Measurements from ENCODE around the gene AKAP1. TPM values are rescaled to one million over a fixed set of nuclear protein-coding genes. Genes with fewer than 3 reads are reported as not detected.

AKAP1 gene
- total and polyA plus RNA-seq, 2 donors (not counting 1 experiment from before 2014, with no cell fraction given) = 4.8 to 9.1 TPM

DNA sequence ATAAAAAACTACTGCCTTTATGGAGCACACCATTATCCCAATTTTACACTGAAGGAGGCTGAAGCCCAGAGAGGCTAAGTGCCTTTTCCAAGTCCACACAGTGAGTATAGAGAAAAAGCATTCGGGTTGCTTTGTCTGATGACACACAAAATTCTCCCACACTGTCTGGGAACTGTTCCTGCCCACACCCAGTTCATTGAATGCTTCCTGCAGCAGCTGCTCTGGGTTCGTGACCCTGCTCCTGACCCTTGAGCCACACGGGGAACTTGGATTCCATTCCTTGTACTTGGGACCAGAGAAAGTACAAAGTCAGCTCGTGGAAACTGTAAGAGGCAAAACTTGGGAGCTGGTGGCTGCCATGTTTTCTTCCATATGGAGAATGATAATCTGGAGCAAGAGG is 57.9 kb downstream of the AKAP1 start:
- H3K9me3 ChIP-seq (ENCODE audit: control insufficient read depth, insufficient read depth, low read depth, low read length) = no peaks in the 10 kb centered on the region
- TF ChIP-seq, protein P1, sequence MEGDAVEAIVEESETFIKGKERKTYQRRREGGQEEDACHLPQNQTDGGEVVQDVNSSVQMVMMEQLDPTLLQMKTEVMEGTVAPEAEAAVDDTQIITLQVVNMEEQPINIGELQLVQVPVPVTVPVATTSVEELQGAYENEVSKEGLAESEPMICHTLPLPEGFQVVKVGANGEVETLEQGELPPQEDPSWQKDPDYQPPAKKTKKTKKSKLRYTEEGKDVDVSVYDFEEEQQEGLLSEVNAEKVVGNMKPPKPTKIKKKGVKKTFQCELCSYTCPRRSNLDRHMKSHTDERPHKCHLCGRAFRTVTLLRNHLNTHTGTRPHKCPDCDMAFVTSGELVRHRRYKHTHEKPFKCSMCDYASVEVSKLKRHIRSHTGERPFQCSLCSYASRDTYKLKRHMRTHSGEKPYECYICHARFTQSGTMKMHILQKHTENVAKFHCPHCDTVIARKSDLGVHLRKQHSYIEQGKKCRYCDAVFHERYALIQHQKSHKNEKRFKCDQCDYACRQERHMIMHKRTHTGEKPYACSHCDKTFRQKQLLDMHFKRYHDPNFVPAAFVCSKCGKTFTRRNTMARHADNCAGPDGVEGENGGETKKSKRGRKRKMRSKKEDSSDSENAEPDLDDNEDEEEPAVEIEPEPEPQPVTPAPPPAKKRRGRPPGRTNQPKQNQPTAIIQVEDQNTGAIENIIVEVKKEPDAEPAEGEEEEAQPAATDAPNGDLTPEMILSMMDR (conservative IDR thresholded peaks at IDR 0.05 in 1 of 2, IDR thresholded peaks at IDR 0.05 in 1 of 2; ENCODE audit: low read depth in 1 of 2, low read length in 2 of 2) = no peak
- TF ChIP-seq EZH2 (IDR thresholded peaks at IDR 0.05; ENCODE audit: low read length, missing control alignments) = no peak
- no peak overlapping the region for H3K4me2 ChIP-seq (ENCODE audit: extremely low read depth, insufficient read depth, low read length)
- H3K4me1 ChIP-seq (ENCODE audit: control insufficient read depth, extremely low read depth, insufficient read depth, low read length) = no peaks in the 10 kb centered on the region
- no peaks in the 10 kb centered on the region for H4K20me1 ChIP-seq (ENCODE audit: control insufficient read depth, extremely low read depth, insufficient read depth, low read length)
- H3K27ac ChIP-seq (ENCODE audit: insufficient read depth, low read length) = no peak overlapping the region
- no peaks in the 10 kb centered on the region for H3K36me3 ChIP-seq (ENCODE audit: control insufficient read depth, insufficient read depth, low read length)
- peak; percentile 54 to 65 for DNase-seq (ENCODE audit: low read depth in 2 of 2)
- no peak overlapping the region for H3K4me3 ChIP-seq (replicated peaks in 1 of 4; ENCODE audit: control extremely low read depth in 1 of 4, insufficient read depth in 1 of 4, low read depth in 3 of 4, low read length in 4 of 4)
- H3K9ac ChIP-seq (ENCODE audit: insufficient read depth, low read length) = no peak overlapping the region
- H3K27me3 ChIP-seq (ENCODE audit: control insufficient read depth, insufficient read depth, low read length) = no peaks in the 10 kb centered on the region
- H2AFZ ChIP-seq (ENCODE audit: low read length) = no peak overlapping the region
- no peaks in the 10 kb centered on the region for H3K79me2 ChIP-seq (ENCODE audit: control insufficient read depth, insufficient read depth, low read length)

GRCh38 chr17:57143361-57143760 is 58.3 kb downstream of the AKAP1 start:
- TF ChIP-seq, protein P1 (conservative IDR thresholded peaks at IDR 0.05 in 1 of 2, IDR thresholded peaks at IDR 0.05 in 1 of 2; ENCODE audit: low read depth in 1 of 2, low read length in 2 of 2) = no peak
- no peak for TF ChIP-seq EZH2 (IDR thresholded peaks at IDR 0.05; ENCODE audit: low read length, missing control alignments)
- no peak overlapping the region for H3K9ac ChIP-seq (ENCODE audit: insufficient read depth, low read length)
- no peaks in the 10 kb centered on the region for H3K27me3 ChIP-seq (ENCODE audit: control insufficient read depth, insufficient read depth, low read length)
- H4K20me1 ChIP-seq (ENCODE audit: control insufficient read depth, extremely low read depth, insufficient read depth, low read length) = no peaks in the 10 kb centered on the region
- H3K4me1 ChIP-seq (ENCODE audit: control insufficient read depth, extremely low read depth, insufficient read depth, low read length) = no peaks in the 10 kb centered on the region
- H2AFZ ChIP-seq (ENCODE audit: low read length) = no peak overlapping the region
- DNase-seq (ENCODE audit: low read depth in 2 of 2) = peak in 1 of 2 donors; percentile 24
- no peaks in the 10 kb centered on the region for H3K79me2 ChIP-seq (ENCODE audit: control insufficient read depth, insufficient read depth, low read length)
- H3K27ac ChIP-seq (ENCODE audit: insufficient read depth, low read length) = no peak overlapping the region
- H3K4me2 ChIP-seq (ENCODE audit: extremely low read depth, insufficient read depth, low read length) = no peak overlapping the region
- no peak overlapping the region for H3K4me3 ChIP-seq (replicated peaks in 1 of 4; ENCODE audit: control extremely low read depth in 1 of 4, insufficient read depth in 1 of 4, low read depth in 3 of 4, low read length in 4 of 4)
- no peaks in the 10 kb centered on the region for H3K36me3 ChIP-seq (ENCODE audit: control insufficient read depth, insufficient read depth, low read length)
- no peaks in the 10 kb centered on the region for H3K9me3 ChIP-seq (ENCODE audit: control insufficient read depth, insufficient read depth, low read depth, low read length)

GRCh38 chr17:57143919-57144318 is 58.9 kb downstream of the AKAP1 start:
- no peaks in the 10 kb centered on the region for H3K4me1 ChIP-seq (ENCODE audit: control insufficient read depth, extremely low read depth, insufficient read depth, low read length)
- no peak overlapping the region for H3K27ac ChIP-seq (ENCODE audit: insufficient read depth, low read length)
- H2AFZ ChIP-seq (ENCODE audit: low read length) = no peak overlapping the region
- no peaks in the 10 kb centered on the region for H3K9me3 ChIP-seq (ENCODE audit: control insufficient read depth, insufficient read depth, low read depth, low read length)
- DNase-seq (ENCODE audit: low read depth in 2 of 2) = no peak
- no peaks in the 10 kb centered on the region for H3K27me3 ChIP-seq (ENCODE audit: control insufficient read depth, insufficient read depth, low read length)
- H3K4me3 ChIP-seq (replicated peaks in 1 of 4; ENCODE audit: control extremely low read depth in 1 of 4, insufficient read depth in 1 of 4, low read depth in 3 of 4, low read length in 4 of 4) = no peak overlapping the region
- H4K20me1 ChIP-seq (ENCODE audit: control insufficient read depth, extremely low read depth, insufficient read depth, low read length) = no peaks in the 10 kb centered on the region
- no peaks in the 10 kb centered on the region for H3K36me3 ChIP-seq (ENCODE audit: control insufficient read depth, insufficient read depth, low read length)
- no peaks in the 10 kb centered on the region for H3K79me2 ChIP-seq (ENCODE audit: control insufficient read depth, insufficient read depth, low read length)
- H3K4me2 ChIP-seq (ENCODE audit: extremely low read depth, insufficient read depth, low read length) = no peak overlapping the region
- H3K9ac ChIP-seq (ENCODE audit: insufficient read depth, low read length) = no peak overlapping the region
- TF ChIP-seq, protein P1 (conservative IDR thresholded peaks at IDR 0.05 in 1 of 2, IDR thresholded peaks at IDR 0.05 in 1 of 2; ENCODE audit: low read depth in 1 of 2, low read length in 2 of 2) = no peak
- TF ChIP-seq EZH2 (IDR thresholded peaks at IDR 0.05; ENCODE audit: low read length, missing control alignments) = no peak
